Right atrium auricular region (tissue), 2 donors: ENCODE data around the gene BMPR1B. TPM values are rescaled to one million over a fixed set of nuclear protein-coding genes. Genes with fewer than 3 reads are reported as not detected.

Source experiments
- DNase-seq: peaks from one replicate; pipeline ENCODE4 v3.0.0-alpha.2; 2019; ENCODE audit warnings: low spot score
- H3K27ac ChIP-seq, 2 donors: fragments of 200-600 bp; sonication (generic); 1 replicate in 1 of 2; 2 replicates in 1 of 2; pipeline ENCODE4 v1.5.1; 2016 to 2019
- H3K27me3 ChIP-seq, 2 donors: fragments of 200-600 bp; sonication (generic); one replicate each; pipeline versions ENCODE4 v1.5.1 to v1.6.0; 2017 to 2019
- H3K36me3 ChIP-seq: fragments of 200-600 bp; sonication (generic); one replicate; pipeline ENCODE4 v1.5.1; 2016
- H3K4me1 ChIP-seq, 2 donors: fragments of 200-600 bp; sonication (generic); one replicate each; pipeline versions ENCODE4 v1.5.1 to v1.6.0; 2017 to 2019
- H3K4me3 ChIP-seq, 2 donors: fragments of 200-600 bp; sonication (generic); 1 replicate in 1 of 2; 2 replicates in 1 of 2; pipeline ENCODE4 v1.5.1; 2017 to 2019; ENCODE audit warnings: mild to moderate bottlenecking in 1 of 2, moderate library complexity in 1 of 2
- H3K9me3 ChIP-seq, 2 donors: fragments of 200-600 bp; sonication (generic); one replicate each; pipeline ENCODE4 v1.5.1; 2019
- total RNA-seq, 2 donors: library from RNA; depleted of rRNA; stranded (reverse); fragments of >200 nt; gene quantifications; one replicate each; pipeline ENCODE4 v1.1.0, GENCODE V29; 2016
- TF ChIP-seq, protein P1 (sequence below), 2 donors: fragments of 200-600 bp; sonication (generic); IDR thresholded peaks; one replicate each; pipeline ENCODE4 v1.5.1; 2019; ENCODE audit warnings: antibody characterized with exemption in 2 of 2

BMPR1B gene
- total RNA-seq, 2 donors from 2014 or later = 0.82 to 1.4 TPM

DNA sequence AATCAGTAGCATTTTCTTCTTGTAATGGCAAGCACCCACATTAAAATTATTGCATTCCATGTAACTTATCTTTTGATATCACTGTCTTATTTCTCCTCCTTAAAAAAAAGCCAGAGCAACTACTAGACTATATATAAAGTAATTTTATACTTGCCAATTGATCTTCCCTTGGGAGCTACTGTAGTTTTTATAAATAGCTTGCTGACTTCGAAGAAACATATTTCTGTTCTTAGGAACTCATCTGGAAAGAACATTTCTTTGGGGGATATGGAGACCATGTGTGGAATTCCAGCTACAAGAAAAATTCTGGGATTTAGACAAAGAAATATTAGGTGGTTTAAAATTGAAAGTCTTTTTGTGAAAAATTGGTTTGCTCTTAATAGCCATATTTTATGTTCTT is 94.9 kb downstream of the BMPR1B start:
- H3K36me3 ChIP-seq = no peaks in the 10 kb centered on the region
- H3K27me3 ChIP-seq = no peaks in the 10 kb centered on the region
- H3K4me1 ChIP-seq = no peaks in the 10 kb centered on the region
- TF ChIP-seq, protein P1, sequence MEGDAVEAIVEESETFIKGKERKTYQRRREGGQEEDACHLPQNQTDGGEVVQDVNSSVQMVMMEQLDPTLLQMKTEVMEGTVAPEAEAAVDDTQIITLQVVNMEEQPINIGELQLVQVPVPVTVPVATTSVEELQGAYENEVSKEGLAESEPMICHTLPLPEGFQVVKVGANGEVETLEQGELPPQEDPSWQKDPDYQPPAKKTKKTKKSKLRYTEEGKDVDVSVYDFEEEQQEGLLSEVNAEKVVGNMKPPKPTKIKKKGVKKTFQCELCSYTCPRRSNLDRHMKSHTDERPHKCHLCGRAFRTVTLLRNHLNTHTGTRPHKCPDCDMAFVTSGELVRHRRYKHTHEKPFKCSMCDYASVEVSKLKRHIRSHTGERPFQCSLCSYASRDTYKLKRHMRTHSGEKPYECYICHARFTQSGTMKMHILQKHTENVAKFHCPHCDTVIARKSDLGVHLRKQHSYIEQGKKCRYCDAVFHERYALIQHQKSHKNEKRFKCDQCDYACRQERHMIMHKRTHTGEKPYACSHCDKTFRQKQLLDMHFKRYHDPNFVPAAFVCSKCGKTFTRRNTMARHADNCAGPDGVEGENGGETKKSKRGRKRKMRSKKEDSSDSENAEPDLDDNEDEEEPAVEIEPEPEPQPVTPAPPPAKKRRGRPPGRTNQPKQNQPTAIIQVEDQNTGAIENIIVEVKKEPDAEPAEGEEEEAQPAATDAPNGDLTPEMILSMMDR (IDR thresholded peaks at IDR 0.05) = no peak
- no peak overlapping the region for H3K27ac ChIP-seq
- H3K4me3 ChIP-seq = no peak overlapping the region
- no peaks in the 10 kb centered on the region for H3K9me3 ChIP-seq
- no peak for DNase-seq

DNA sequence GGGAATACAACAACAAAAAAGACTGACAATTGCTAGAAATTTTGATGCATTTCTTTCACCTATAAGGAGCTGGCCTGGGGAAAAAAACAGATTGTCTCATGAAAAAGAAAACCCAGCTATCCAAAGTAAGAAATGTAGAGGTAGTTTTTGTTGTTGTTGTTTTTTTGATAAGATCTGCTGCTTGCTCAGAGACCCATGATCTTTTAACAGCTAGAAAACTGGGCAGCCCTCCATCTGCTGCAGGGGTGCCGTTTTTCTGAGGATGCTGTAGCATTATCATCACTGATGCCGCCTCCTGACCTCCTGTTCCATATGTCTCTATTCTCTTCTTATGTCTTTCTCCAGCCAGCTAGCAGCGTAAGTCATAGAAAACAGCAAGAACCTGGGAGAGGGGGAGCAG is 98.3 kb downstream of the BMPR1B start:
- no peaks in the 10 kb centered on the region for H3K4me1 ChIP-seq
- no peak overlapping the region for H3K4me3 ChIP-seq
- H3K27me3 ChIP-seq = no peaks in the 10 kb centered on the region
- H3K9me3 ChIP-seq = no peaks in the 10 kb centered on the region
- no peak overlapping the region for H3K27ac ChIP-seq
- TF ChIP-seq, protein P1 (IDR thresholded peaks at IDR 0.05) = no peak
- no peaks in the 10 kb centered on the region for H3K36me3 ChIP-seq
- no peak for DNase-seq

DNA sequence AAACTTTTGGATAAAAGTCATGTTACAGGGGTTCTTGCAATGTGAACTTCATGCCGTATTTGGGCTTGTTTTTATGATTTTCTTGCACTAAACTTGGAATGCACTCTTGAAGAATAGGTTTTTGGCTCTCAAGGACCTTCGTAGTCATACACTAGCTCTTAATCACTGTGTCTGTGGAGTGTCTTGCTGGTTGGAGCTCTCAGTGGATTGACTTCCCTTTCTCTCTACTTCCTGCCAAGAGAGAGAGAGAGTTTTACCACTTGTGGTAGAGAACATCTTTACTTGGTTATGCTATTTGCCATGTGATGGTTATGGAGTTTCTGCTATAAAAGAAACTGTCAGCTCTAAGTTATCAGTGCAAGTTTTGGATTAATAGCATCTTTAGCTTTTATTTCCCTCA is 112.4 kb downstream of the BMPR1B start:
- no peaks in the 10 kb centered on the region for H3K4me1 ChIP-seq
- no peak overlapping the region for H3K4me3 ChIP-seq
- no peaks in the 10 kb centered on the region for H3K36me3 ChIP-seq
- H3K27ac ChIP-seq = no peak overlapping the region
- H3K9me3 ChIP-seq = no peaks in the 10 kb centered on the region
- TF ChIP-seq, protein P1 (IDR thresholded peaks at IDR 0.05) = no peak
- H3K27me3 ChIP-seq = no peaks in the 10 kb centered on the region
- DNase-seq = no peak

DNA sequence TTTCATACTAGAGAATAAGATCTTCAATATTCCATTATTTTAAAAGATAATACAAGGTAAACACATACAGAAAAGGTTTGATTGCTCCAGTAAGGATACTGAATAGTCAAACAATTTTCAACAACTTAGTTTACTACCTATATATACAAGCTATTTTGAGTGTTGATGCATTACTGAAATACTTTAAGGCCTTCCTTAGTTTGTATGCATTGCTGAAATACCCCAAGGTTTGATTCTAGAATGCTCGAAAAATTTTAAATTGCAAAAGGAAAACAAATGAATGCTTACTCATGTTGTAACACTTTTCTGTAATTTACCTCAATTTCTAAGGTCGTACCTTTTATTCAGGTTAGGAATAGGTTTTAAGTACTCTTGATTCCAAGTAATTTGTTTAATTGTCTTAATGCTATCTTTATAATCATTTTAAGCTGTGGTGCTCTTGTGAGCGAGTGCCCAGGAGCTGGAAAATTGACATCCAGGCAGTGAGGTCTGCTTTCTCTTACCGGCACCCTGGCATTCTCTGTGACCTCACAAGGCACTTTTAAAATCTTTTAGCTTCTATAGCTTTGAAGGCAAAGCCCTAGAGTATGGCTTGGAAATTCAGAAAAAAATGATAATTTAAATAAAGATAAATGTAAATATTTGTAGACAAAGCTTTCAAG is 114.0 kb downstream of the BMPR1B start:
- Histone ChIP-seq H3K4me1 (no peaks in the 10 kb centered on the region), H3K27me3 (no peaks in the 10 kb centered on the region), H3K4me3 (no peak overlapping the region), H3K9me3 (no peaks in the 10 kb centered on the region), H3K36me3 (no peaks in the 10 kb centered on the region), H3K27ac (no peak overlapping the region)
- TF ChIP-seq, protein P1 (IDR thresholded peaks at IDR 0.05) = no peak
- no peak for DNase-seq

DNA sequence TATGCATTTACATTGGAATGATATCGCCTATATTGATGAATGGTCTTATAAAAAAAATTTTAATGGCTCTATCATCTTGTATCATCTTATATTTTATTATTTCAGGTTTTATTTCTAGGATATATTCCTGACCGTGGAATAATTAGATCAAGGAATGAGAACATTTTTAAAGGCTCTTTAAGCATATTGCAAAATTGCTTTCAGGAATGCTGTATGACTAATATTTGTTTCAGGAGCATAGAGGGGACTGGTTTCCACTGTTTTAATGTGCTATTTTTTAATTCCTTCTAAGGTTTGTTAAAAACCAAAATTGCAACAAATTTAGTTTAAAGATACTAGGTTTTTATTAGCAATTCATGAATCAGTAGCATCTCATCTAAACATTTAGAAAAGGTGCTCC is 120.2 kb downstream of the BMPR1B start:
- Histone ChIP-seq H3K4me1 (no peaks in the 10 kb centered on the region), H3K4me3 (no peak overlapping the region), H3K27ac (no peak overlapping the region), H3K27me3 (no peaks in the 10 kb centered on the region), H3K9me3 (no peaks in the 10 kb centered on the region), H3K36me3 (no peaks in the 10 kb centered on the region)
- TF ChIP-seq, protein P1 (IDR thresholded peaks at IDR 0.05) = no peak
- no peak for DNase-seq

DNA sequence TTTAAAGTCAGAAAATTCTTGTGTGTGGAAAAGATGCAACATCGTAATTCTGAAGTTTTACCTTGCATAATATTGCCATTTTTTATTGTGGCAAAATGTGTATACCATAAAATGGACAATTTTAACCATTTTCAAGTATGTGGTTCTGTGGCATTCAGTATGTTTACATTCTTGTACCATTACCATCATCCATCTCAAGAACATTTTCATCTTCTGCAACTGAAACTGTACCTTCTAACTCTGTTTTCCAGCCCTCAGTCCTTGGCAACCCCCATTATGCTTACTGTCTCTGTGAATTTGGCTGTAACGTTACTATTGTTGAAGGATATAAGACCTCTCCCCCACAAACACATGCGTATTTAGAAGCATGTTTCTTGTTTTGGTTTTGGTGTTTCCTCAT is 123.2 kb downstream of the BMPR1B start:
- TF ChIP-seq, protein P1 (IDR thresholded peaks at IDR 0.05) = no peak
- H3K36me3 ChIP-seq = no peaks in the 10 kb centered on the region
- H3K27me3 ChIP-seq = no peaks in the 10 kb centered on the region
- H3K4me3 ChIP-seq = no peak overlapping the region
- H3K4me1 ChIP-seq = no peaks in the 10 kb centered on the region
- no peak for DNase-seq
- no peak overlapping the region for H3K27ac ChIP-seq
- H3K9me3 ChIP-seq = no peaks in the 10 kb centered on the region
